HL-60 (cell line): Measurements from ENCODE around the gene CNTN1.

ENCODE experiments used
- DNase-seq, 2 experiments: peaks; one replicate each; pipeline ENCODE4 v3.0.0-alpha.2; 2010 to 2020; ENCODE audit warnings: low read depth in 1 of 2, low spot score in 1 of 2
- H3K27ac ChIP-seq: fragments of 250-450 bp; sonication (Bioruptor Pico); replicated peaks from 2 replicates; pipeline ENCODE4 v1.5.1; 2020; ENCODE audit warnings: mild to moderate bottlenecking, moderate library complexity
- H3K27me3 ChIP-seq: fragments of 250-450 bp; sonication (Bioruptor Pico); 2 replicates; pipeline ENCODE4 v1.5.1; 2021; ENCODE audit warnings: mild to moderate bottlenecking, moderate library complexity; ENCODE audit not compliant: insufficient read depth, poor library complexity, severe bottlenecking
- H3K4me3 ChIP-seq: replicated peaks from 2 replicates; pipeline ENCODE4 v1.5.1; 2011; ENCODE audit warnings: mild to moderate bottlenecking, control low read depth, low read length; ENCODE audit not compliant: insufficient read depth
- CTCF ChIP-seq: IDR thresholded peaks from one replicate; pipeline ENCODE4 v1.5.1; 2011; ENCODE audit warnings: low read length, control low read depth, inconsistent platforms; ENCODE audit not compliant: insufficient read depth
- GABPA ChIP-seq: IDR thresholded peaks from 2 replicates; pipeline ENCODE4 v1.6.1; 2012; ENCODE audit warnings: low read depth
- POLR2AphosphoS5 ChIP-seq: IDR thresholded peaks from 2 replicates; pipeline ENCODE4 v1.6.1; 2012; ENCODE audit warnings: low read depth
- REST ChIP-seq: IDR thresholded peaks from 2 replicates; pipeline ENCODE4 v1.6.1; 2012; ENCODE audit warnings: low read depth; ENCODE audit not compliant: insufficient replicate concordance
- SPI1 ChIP-seq: IDR thresholded peaks from 2 replicates; pipeline ENCODE4 v1.6.1; 2012; ENCODE audit warnings: low read depth, mild to moderate bottlenecking, borderline replicate concordance

The CNTN1 gene

GRCh38 chr12:41108032-41108431, 415.8 kb downstream of the CNTN1 start:
- H3K27ac ChIP-seq: no peak overlapping the region
- no peak for DNase-seq
- H3K4me3 ChIP-seq: no peak overlapping the region
- TF ChIP-seq CTCF (no peak), GABPA (no peak), REST (no peak), POLR2AphosphoS5 (no peak), SPI1 (no peak)
- no peaks in the 10 kb centered on the region for H3K27me3 ChIP-seq

GRCh38 chr12:41112903-41113302, 420.7 kb downstream of the CNTN1 start:
- H3K27ac ChIP-seq: no peak overlapping the region
- H3K4me3 ChIP-seq: no peak overlapping the region
- DNase-seq: no peak
- TF ChIP-seq POLR2AphosphoS5: no peak
- peaks cover 2% of the 10 kb centered on the region for H3K27me3 ChIP-seq

GRCh38 chr12:41120211-41120610, 428.0 kb downstream of the CNTN1 start:
- DNase-seq: no peak
- no peak overlapping the region for H3K27ac ChIP-seq
- TF ChIP-seq GABPA (no peak), SPI1 (no peak), REST (no peak)
- H3K27me3 ChIP-seq: peaks cover 2% of the 10 kb centered on the region
- H3K4me3 ChIP-seq: no peak overlapping the region

GRCh38 chr12:41121374-41121773, 429.1 kb downstream of the CNTN1 start:
- Histone ChIP-seq H3K27ac (no peak overlapping the region), H3K27me3 (no peaks in the 10 kb centered on the region), H3K4me3 (no peak overlapping the region)
- DNase-seq: no peak
- TF ChIP-seq SPI1 (no peak), POLR2AphosphoS5 (no peak), REST (no peak), CTCF (no peak), GABPA (no peak)
